HUES48 (cell line): ENCODE data around the gene PDE9A.

ENCODE experiments used
- H3K27ac ChIP-seq: one replicate; pipeline ENCODE4 v1.7.0; 2013; ENCODE audit warnings: low read depth, low read length, inconsistent platforms
- H3K27me3 ChIP-seq: 2 replicates; pipeline ENCODE4 v1.6.1; 2013; ENCODE audit warnings: mild to moderate bottlenecking, low read length; ENCODE audit not compliant: control insufficient read depth, insufficient read depth
- H3K36me3 ChIP-seq: 2 replicates; pipeline ENCODE4 v1.6.1; 2013; ENCODE audit warnings: low read length; ENCODE audit not compliant: control insufficient read depth, insufficient read depth
- H3K4me1 ChIP-seq: 2 replicates; pipeline ENCODE4 v1.6.1; 2013; ENCODE audit warnings: mild to moderate bottlenecking, low read length; ENCODE audit not compliant: control insufficient read depth, insufficient read depth
- H3K4me3 ChIP-seq: 2 replicates; pipeline ENCODE4 v1.5.1; 2013; ENCODE audit warnings: mild to moderate bottlenecking, low read depth, low read length
- H3K9ac ChIP-seq: 2 replicates; pipeline ENCODE4 v1.6.1; 2013; ENCODE audit warnings: mild to moderate bottlenecking, low read depth, low read length, moderate library complexity
- H3K9me3 ChIP-seq: 2 replicates; pipeline ENCODE4 v1.6.1; 2013; ENCODE audit warnings: low read length; ENCODE audit not compliant: control insufficient read depth, insufficient read depth

The PDE9A gene

DNA sequence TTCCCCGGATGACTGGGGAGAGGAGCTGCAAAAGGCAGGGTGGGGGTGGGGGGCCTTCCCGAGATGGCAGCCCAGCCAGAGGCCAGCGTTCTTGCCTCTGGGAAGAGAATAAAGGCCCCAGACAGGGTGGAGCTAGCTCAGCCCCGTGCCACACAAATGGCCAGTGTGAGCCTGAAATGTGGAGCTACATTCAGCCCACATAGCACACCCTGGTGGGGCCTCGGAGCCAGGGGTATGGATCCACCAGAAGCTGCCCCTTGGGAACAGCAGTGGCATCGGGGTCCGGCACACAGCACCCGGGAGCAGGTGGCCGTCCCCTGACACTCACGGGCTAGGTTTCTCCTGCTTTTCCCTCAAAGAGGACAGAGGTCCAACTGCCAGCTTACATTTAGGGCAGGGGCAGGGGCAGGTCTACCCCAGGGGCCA is 93.9 kb downstream of the PDE9A start:
- H3K9me3 ChIP-seq: no peaks in the 10 kb centered on the region
- H3K4me1 ChIP-seq: no peaks in the 10 kb centered on the region
- no peaks in the 10 kb centered on the region for H3K27me3 ChIP-seq
- H3K4me3 ChIP-seq: no peak overlapping the region
- no peak overlapping the region for H3K9ac ChIP-seq
- no peak overlapping the region for H3K27ac ChIP-seq
- peaks cover 19% of the 10 kb centered on the region for H3K36me3 ChIP-seq

DNA sequence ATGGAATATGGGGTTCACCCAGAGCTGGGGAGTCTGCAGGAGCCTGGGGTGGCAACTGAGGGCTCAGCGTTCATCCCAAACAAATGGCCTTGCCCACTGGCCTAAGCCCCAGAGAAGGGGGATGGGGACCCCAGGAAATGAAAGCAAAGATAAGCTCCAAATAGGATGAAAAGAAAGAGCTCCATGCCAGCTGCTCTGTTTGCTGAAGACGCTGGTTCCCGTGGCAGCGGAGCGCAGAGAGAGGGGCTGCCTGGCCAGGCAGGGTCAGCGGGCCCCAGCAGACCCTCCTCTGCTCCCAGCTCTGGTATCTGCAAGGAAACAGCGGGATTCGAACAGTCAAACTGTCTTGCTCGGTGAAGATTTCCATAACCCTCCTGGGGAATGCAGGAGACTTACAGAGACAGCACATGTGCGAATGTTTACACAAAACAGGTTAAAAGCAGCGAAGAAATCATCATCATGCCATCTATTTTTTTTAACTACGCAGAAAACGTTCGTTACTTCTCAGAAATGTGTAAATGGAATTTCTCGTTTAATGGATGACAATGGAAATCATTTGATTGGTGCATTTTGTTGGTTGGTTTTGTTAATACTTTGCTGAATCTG is 94.4 kb downstream of the PDE9A start:
- H3K27me3 ChIP-seq: no peaks in the 10 kb centered on the region
- H3K4me1 ChIP-seq: no peaks in the 10 kb centered on the region
- no peak overlapping the region for H3K27ac ChIP-seq
- H3K4me3 ChIP-seq: no peak overlapping the region
- no peak overlapping the region for H3K9ac ChIP-seq
- H3K36me3 ChIP-seq: peaks cover 19% of the 10 kb centered on the region
- no peaks in the 10 kb centered on the region for H3K9me3 ChIP-seq

DNA sequence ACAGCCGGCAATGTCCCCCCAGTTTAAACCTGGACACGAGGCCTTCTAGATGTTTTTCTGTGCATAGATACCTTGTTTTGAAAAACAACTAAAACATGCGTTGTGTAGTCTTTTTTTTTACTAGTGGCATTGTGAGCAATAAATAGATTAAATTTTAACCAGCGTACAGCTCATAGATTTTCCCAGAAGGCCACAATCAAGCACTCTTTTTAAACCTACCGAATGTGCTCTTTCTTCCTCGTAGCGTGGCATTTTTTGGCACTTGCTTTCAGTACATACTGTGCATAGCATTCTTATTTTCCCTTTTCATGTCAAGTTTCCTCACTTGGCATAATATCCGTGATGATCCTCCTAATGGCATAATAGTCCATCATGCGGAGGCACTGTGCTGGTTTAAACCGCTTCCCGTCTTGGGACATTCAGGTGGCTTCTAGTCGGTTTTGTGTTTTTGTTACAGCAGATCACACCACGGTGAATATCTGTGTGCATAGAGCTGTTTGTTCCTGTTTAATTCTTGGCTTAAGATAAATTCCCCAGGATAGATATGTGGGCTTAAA is 95.3 kb downstream of the PDE9A start:
- Histone ChIP-seq H3K36me3 (peaks cover 19% of the 10 kb centered on the region), H3K4me1 (no peaks in the 10 kb centered on the region), H3K27ac (no peak overlapping the region), H3K9ac (no peak overlapping the region), H3K4me3 (no peak overlapping the region), H3K27me3 (no peaks in the 10 kb centered on the region), H3K9me3 (no peaks in the 10 kb centered on the region)

DNA sequence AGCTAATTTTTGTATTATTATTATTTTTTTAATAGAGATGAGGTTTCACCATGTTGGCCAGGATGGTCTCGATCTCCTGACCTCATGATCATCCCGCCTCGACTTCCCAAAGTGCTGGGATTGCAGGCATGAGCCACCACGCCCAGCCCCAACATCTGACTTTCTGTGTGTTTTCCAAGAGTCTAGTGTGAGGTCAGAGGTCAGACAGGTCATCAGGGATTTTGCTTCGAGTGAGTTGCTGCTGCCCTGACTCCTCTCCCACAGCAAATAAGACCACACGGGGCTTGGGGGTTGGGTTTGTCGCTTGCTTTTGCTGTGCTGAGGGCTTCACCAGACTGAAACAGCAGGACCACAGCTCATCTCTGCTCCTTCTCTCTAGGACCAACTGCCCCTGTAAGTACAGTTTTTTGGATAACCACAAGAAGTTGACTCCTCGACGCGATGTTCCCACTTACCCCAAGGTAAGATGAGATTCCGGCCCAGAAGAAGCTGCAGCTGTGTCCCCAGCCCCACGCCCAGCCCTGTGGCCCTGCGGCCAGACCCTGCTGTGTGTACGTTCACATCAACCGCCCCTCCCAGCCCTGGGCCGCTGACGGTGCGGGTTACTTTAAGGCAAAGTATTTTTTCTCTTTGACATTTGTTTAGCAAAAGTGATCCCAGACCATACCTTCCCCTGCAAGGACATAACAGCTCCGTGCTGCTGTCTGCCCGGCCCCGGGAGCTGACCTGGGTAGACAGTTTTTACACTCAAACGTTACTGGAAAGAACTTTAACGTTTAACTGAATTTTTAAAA is 97.5 kb downstream of the PDE9A start:
- Histone ChIP-seq H3K9me3 (no peaks in the 10 kb centered on the region), H3K36me3 (peaks cover 16% of the 10 kb centered on the region), H3K4me1 (no peaks in the 10 kb centered on the region), H3K27ac (no peak overlapping the region), H3K27me3 (no peaks in the 10 kb centered on the region), H3K4me3 (no peak overlapping the region), H3K9ac (no peak overlapping the region)

DNA sequence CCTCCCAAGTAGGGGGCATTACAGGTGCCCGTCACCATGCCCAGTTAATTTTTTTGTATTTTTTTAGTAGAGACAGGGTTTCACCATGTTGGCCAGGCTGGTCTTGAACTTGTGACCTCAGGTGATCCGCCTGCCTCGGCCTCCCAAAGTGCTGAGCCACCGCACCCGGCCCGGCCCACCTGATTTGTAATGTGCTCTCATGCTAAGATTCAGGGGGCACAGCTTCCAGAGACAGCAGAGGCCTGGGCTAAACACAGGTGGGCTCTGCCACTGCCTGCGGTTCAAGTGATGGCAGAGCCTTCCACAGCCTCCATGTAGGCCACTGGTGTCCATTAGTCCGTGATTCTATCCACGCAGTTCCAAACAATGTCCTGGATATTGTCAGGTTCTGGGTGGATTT is 98.4 kb downstream of the PDE9A start:
- Histone ChIP-seq H3K27ac (no peak overlapping the region), H3K27me3 (no peaks in the 10 kb centered on the region), H3K9me3 (no peaks in the 10 kb centered on the region), H3K4me1 (no peaks in the 10 kb centered on the region), H3K4me3 (no peak overlapping the region), H3K9ac (no peak overlapping the region), H3K36me3 (peaks cover 15% of the 10 kb centered on the region)

DNA sequence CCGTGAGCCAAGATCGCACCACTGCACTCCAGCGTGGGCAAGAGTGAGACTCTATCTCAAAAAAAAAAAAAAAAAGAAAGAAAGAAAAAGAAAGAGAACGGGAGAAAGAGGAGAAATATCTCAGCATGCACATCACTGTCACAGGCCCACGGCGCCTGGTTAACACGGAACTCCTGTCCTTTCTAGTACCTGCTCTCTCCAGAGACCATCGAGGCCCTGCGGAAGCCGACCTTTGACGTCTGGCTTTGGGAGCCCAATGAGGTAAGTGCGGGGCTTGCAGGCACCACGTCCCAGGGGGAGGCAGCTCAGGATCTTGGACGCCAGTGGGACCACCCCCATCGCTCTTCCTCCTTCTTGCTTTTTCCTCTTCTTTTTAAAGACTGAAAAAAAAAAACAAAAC is 100.4 kb downstream of the PDE9A start:
- Histone ChIP-seq H3K9me3 (no peaks in the 10 kb centered on the region), H3K9ac (no peak overlapping the region), H3K36me3 (peaks cover 18% of the 10 kb centered on the region), H3K4me1 (no peaks in the 10 kb centered on the region), H3K27ac (no peak overlapping the region), H3K4me3 (no peak overlapping the region), H3K27me3 (no peaks in the 10 kb centered on the region)

DNA sequence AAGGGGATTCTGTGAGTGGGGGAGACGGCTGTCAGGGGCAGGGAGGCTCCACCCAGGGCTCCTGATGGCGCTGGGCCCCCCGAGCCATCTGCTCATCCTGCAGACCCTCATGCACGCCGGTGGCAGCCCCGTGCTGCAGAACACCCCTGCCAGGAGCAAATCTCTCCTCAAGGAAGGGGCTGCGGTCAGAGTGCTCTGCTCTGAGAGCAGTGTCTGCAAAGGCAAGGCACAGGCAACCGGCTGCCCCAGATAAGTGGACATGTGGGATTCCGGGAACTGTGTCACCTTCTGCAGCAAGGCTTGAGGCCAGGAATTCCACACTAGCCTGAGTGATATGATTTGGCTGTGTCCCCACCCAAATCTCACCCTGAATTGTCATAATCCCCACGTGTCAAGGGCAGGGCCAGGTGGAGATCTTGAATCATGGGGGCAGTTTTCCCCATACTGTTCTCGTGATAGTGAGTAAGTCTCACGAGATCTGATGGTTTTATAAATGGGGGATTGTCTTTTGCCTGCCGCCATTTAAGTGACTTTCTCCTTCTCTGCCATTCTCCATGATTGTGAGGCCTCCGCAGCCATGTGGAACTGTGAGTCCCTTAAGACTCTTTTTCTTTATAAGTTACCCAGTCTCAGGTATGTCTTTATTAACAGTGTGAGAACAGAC is 101.0 kb downstream of the PDE9A start:
- Histone ChIP-seq H3K4me3 (no peak overlapping the region), H3K9me3 (no peaks in the 10 kb centered on the region), H3K9ac (no peak overlapping the region), H3K27me3 (no peaks in the 10 kb centered on the region), H3K4me1 (no peaks in the 10 kb centered on the region), H3K27ac (no peak overlapping the region), H3K36me3 (peaks cover 24% of the 10 kb centered on the region)

DNA sequence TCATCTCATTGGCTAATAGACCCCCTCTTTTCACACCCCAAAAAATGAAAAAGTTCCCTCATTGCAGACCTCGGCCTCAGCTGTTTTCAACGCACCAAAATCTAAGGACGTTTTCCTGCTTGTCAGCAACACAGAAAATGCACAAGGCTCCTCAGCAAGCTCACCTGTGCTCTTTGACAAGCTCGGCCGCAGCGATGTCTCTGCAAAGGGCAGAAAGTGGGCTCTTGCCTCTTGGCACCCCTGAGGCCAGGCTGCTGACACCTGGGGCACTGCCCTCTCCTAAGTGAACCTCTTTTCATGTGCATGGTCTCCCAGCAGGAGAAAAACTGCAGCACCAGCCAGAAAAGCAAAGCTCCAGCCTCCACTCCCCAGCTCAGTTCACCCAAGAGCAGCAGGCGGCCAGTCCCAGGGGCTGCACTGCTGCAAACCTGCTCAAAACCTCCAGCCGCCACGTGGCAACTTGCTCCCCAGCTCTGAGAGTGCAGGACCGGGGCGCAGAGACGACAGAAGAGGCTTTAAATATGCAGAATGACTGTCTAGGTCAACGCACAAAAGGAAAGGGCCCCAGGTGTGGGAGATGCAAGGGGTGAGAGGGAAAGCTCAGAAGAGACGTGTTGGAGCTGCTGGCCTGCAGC is 101.7 kb downstream of the PDE9A start:
- Histone ChIP-seq H3K4me1 (no peaks in the 10 kb centered on the region), H3K9ac (no peak overlapping the region), H3K27me3 (no peaks in the 10 kb centered on the region), H3K9me3 (no peaks in the 10 kb centered on the region), H3K4me3 (no peak overlapping the region), H3K36me3 (peaks cover 29% of the 10 kb centered on the region), H3K27ac (no peak overlapping the region)

DNA sequence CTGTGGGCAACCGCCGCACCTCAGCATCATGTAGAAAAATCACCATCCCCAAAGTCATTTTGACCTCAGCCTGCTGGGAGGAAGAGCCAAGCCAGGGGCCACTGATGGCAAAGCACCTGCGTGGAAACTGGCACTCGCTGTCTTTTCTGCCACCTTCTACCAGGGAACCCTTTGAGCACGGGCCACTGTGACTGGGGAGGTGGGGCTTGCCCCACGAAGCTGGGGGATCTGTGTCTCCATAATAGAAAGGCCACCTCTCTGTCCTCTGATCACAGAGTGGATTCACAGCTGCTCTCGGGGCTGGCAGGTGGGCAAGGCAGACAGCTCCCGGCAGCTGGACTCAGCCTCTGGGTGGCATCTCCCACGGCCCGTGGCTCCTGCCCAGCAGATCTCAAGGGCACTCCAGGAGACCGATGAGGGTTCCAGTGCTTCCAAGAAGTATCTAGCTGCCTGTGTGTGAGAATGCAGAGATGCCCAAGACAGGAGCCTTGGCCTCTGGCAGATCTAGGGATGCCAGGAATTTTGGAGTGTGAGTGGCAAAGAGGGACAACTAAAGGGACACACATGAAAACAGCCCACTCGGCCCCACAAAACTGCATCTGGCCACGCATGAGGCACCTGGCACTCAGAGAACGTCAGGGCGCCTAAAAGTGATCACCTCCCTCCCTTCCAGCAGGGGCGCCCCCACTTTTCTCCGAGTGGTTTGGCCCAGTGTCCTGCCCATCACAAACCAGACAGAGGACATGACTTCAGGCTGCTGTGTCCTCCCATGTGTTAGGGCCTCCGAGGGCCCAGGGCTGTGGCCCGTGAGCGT is 102.6 kb downstream of the PDE9A start:
- peaks cover 35% of the 10 kb centered on the region for H3K36me3 ChIP-seq
- no peaks in the 10 kb centered on the region for H3K27me3 ChIP-seq
- H3K27ac ChIP-seq: no peak overlapping the region
- no peak overlapping the region for H3K9ac ChIP-seq
- H3K4me1 ChIP-seq: no peaks in the 10 kb centered on the region
- no peak overlapping the region for H3K4me3 ChIP-seq
- no peaks in the 10 kb centered on the region for H3K9me3 ChIP-seq

DNA sequence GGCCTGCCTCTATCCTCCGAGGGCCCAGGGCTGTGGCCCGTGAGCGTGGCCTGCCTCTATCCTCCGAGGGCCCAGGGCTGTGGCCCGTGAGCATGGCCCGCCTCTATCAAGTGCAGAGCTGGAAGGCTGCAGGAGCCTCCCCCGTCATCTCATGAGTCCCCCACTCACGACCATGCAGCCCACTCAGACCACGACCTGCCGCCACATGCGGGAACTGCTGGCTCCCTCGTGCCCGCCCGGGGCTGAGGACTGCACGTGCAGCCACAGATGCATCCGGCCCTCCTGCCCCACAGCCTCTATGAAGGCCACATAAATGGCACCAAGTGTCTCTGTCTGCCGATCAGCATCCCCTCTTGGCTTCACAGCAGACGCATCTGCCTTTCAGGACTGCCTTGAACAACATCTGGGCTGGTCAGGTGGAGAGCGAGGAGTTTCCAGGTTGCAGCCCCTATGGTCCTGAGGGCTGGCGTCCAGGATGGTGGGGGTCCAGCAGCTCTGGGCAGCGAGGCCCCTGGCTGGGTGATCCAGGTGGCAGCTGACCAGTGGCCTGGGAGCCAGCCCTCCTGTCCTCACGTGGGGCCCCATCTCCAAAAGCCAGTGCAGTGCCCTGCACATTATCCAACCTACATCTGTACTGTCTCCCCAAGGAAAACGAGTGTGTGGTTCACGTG is 103.3 kb downstream of the PDE9A start:
- peaks cover 43% of the 10 kb centered on the region for H3K36me3 ChIP-seq
- no peak overlapping the region for H3K27ac ChIP-seq
- H3K4me1 ChIP-seq: no peaks in the 10 kb centered on the region
- H3K9ac ChIP-seq: no peak overlapping the region
- no peaks in the 10 kb centered on the region for H3K27me3 ChIP-seq
- no peaks in the 10 kb centered on the region for H3K9me3 ChIP-seq
- no peak overlapping the region for H3K4me3 ChIP-seq
